Measurements from ENCODE around the gene BHLHE40. TPM values are rescaled to one million over a fixed set of nuclear protein-coding genes. Genes with fewer than 3 reads are reported as not detected.

The BHLHE40 gene
- polyA plus RNA-seq, 6 donors from 2014 or later: 1.8 to 6.4 (median 3.3) TPM

- H3K27ac Mint-ChIP-seq: peak overlapping the region in 1 of 6 donors; percentile 75
- H3K27me3 Mint-ChIP-seq: no peaks in the 10 kb centered on the region
- H3K9me3 Mint-ChIP-seq: no peaks in the 10 kb centered on the region
- peaks cover 16 to 32% (median 22%) of the 10 kb centered on the region in 3 donors for H3K4me1 Mint-ChIP-seq
- no peak for DNase-seq
- no peak overlapping the region for H3K4me3 Mint-ChIP-seq
- ATAC-seq (ENCODE audit: low read depth in 2 of 2): no peak
- no peaks in the 10 kb centered on the region for H3K36me3 Mint-ChIP-seq
Measured at GRCh38 chr3:5002871-5003247, 23.6 kb downstream of the BHLHE40 start.

DNA sequence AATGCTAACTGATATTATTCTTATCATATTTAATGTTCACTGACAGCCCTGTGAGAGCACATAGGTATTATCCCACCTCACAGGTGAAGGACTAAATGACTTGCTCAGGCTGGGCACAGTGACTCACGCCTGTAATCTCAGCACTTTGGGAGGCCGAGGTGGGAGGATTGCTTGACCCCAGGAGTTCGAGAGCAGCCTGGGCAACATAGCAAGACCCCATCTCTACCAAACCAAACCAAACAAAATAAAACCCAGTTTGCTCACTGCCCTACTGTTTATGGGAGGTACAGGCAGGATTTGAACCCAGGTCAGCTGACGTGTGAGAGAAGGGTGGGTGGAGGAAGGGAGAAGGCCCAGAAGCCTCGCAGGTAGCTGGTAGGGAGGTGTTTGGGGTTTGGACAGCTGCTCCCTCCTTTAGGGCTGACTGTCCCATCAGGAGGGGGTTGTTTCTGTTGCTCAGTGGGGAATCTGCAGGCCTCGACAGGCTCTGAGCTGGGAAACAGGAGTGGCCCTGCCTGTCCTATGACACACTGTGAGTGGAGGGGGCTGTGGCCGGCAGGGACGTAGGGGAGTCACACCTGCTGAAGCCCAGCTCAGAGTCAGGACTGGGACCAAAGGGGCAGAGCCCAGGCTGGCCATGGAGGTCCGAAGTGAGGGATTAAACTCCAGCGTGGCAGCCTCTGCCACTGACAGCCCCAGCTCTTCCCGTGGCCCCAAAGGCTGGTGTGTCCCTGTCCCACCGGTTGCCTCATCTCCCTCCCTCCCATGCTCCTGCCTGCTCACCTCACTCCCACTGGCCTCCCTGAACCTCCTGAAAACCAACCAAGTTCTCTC, 25.3 kb downstream of the BHLHE40 start:
- DNase-seq (no peak), ATAC-seq (ENCODE audit: low read depth in 2 of 2) (no peak)
- H3K4me1 Mint-ChIP-seq: peaks cover 25 to 45% (median 33%) of the 10 kb centered on the region in 3 donors
- peak overlapping the region; percentile 92 to 100 (median 96) for H3K27ac Mint-ChIP-seq
- no peaks in the 10 kb centered on the region for H3K9me3 Mint-ChIP-seq
- H3K27me3 Mint-ChIP-seq: no peaks in the 10 kb centered on the region
- peak overlapping the region in 1 of 8 donors; percentile 57 for H3K4me3 Mint-ChIP-seq
- no peaks in the 10 kb centered on the region for H3K36me3 Mint-ChIP-seq

DNA sequence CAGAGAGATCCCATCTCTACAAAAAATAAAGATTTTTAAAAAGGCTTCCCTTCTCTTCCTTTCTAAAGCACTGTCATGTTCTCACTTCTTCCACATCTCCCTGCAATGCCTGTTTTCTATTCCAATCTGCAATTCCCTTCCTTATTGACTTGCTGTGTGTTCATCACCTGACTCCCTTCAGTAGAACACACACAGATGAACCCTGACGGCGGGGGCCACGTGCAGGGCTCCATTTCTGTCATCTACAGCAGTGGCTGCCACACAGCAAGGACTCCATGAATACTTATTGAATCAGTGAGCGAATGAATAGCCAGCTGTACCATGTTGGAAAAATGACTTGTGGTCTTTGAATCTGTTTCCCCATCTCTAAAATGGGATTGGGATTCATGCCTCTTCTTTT, 26.1 kb downstream of the BHLHE40 start:
- Mint-ChIP-seq H3K9me3 (no peaks in the 10 kb centered on the region), H3K36me3 (no peaks in the 10 kb centered on the region), H3K4me3 (no peak overlapping the region), H3K27ac (peak overlapping the region; percentile 92 to 100 (median 96)), H3K27me3 (no peaks in the 10 kb centered on the region), H3K4me1 (peaks cover 25 to 48% (median 33%) of the 10 kb centered on the region in 3 donors)
- DNase-seq (no peak), ATAC-seq (ENCODE audit: low read depth in 2 of 2) (no peak)

DNA sequence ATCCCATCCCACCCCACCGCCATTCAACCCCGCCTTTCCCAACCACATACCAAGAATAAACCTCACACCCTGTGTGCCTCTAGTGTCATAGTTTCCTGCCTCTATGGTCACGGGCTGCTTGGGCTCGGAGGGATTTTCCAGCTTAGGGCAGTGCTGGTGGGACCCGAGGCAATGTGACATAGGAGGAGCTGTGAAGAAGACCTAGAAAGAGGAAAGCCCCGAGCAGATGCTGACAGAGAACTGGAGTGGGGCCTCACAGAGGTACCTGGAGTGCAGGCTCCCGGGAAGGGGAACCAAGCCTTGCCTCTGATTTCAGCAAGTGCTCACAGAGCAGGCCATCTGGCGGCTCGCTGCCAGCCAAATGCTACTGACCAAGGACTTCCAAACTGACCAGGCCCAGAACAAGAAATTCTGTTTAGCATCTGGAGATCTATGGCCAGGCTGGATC, 27.5 kb downstream of the BHLHE40 start:
- Mint-ChIP-seq H3K9me3 (no peaks in the 10 kb centered on the region), H3K4me3 (peak overlapping the region; percentile 5 to 85 (median 58)), H3K27ac (peak overlapping the region; percentile 92 to 100 (median 98)), H3K27me3 (no peaks in the 10 kb centered on the region), H3K4me1 (peaks cover 34 to 61% (median 39%) of the 10 kb centered on the region in 3 donors), H3K36me3 (no peaks in the 10 kb centered on the region)
- peak; percentile 70 to 71 for ATAC-seq (ENCODE audit: low read depth in 2 of 2)
- DNase-seq: peak; percentile 81

GRCh38 chr3:5007873-5008272, 28.6 kb downstream of the BHLHE40 start:
- peak overlapping the region in 6 of 8 donors; percentile 26 to 78 (median 68) for H3K4me3 Mint-ChIP-seq
- H3K4me1 Mint-ChIP-seq: peaks cover 44 to 71% (median 50%) of the 10 kb centered on the region in 3 donors
- peak overlapping the region in 5 of 6 donors; percentile 92 to 100 (median 98) for H3K27ac Mint-ChIP-seq
- ATAC-seq (ENCODE audit: low read depth in 2 of 2): no peak
- no peaks in the 10 kb centered on the region for H3K36me3 Mint-ChIP-seq
- no peaks in the 10 kb centered on the region for H3K9me3 Mint-ChIP-seq
- no peak for DNase-seq
- H3K27me3 Mint-ChIP-seq: no peaks in the 10 kb centered on the region

DNA sequence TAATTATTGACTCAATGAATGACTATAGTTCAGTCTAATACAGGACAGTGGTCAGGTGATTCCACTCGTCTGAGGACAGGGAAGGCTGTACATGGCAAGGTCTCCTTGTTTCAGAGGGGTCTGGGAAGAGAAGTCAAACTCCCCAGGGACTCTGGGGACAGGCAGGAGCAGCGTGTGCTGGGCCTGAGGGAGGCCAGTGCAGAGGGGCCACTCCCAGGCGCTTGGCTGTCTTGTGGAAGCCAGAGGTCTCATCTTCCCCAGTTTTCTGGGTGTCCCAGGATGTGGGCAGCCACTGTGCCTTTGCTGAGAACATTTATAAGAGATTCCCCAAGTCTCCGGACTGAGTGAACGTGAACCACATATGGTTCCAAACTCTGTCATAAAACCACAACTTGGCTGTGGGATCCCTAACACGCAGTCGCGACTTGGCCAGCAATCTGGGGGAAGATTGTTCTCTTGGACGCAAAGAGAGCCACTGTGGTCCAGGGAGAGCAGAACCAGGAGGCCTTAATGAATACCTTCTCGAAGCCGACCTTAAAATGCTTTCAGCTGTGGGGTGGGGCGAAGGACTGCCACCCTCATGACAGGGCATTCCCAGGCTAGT, 30.4 kb downstream of the BHLHE40 start:
- Mint-ChIP-seq H3K4me3 (peak overlapping the region in 1 of 8 donors; percentile 20), H3K27ac (peak overlapping the region in 3 of 6 donors; percentile 37 to 92 (median 78)), H3K4me1 (peaks cover 56 to 87% (median 67%) of the 10 kb centered on the region in 3 donors), H3K9me3 (no peaks in the 10 kb centered on the region), H3K36me3 (no peaks in the 10 kb centered on the region), H3K27me3 (no peaks in the 10 kb centered on the region)
- no peak for ATAC-seq (ENCODE audit: low read depth in 2 of 2)
- no peak for DNase-seq

DNA sequence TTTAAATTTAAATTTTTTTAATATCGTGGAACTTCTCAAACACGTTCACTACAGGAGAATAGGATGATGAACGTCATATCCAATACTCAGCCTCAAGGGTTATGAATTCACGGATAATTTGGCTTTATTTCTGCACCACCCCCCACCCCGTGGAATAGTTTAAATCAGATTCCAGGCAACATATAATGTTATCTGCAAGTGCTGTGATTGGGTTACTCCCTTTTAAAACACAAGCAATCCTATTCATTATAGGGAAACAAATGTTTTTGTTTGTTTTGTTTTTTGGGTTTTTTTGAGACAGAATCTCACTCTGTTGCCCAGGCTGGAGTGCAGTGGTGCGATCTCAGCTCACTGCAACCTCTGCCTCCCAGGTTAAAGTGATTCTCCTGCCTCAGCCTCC, 30.9 kb downstream of the BHLHE40 start:
- Mint-ChIP-seq H3K9me3 (no peaks in the 10 kb centered on the region), H3K36me3 (no peaks in the 10 kb centered on the region), H3K4me3 (peak overlapping the region in 2 of 8 donors; percentile 80 to 81), H3K27ac (peak overlapping the region in 5 of 6 donors; percentile 92 to 100 (median 99)), H3K27me3 (no peaks in the 10 kb centered on the region), H3K4me1 (peaks cover 60 to 87% (median 70%) of the 10 kb centered on the region in 3 donors)
- ATAC-seq (ENCODE audit: low read depth in 2 of 2): no peak
- no peak for DNase-seq

DNA sequence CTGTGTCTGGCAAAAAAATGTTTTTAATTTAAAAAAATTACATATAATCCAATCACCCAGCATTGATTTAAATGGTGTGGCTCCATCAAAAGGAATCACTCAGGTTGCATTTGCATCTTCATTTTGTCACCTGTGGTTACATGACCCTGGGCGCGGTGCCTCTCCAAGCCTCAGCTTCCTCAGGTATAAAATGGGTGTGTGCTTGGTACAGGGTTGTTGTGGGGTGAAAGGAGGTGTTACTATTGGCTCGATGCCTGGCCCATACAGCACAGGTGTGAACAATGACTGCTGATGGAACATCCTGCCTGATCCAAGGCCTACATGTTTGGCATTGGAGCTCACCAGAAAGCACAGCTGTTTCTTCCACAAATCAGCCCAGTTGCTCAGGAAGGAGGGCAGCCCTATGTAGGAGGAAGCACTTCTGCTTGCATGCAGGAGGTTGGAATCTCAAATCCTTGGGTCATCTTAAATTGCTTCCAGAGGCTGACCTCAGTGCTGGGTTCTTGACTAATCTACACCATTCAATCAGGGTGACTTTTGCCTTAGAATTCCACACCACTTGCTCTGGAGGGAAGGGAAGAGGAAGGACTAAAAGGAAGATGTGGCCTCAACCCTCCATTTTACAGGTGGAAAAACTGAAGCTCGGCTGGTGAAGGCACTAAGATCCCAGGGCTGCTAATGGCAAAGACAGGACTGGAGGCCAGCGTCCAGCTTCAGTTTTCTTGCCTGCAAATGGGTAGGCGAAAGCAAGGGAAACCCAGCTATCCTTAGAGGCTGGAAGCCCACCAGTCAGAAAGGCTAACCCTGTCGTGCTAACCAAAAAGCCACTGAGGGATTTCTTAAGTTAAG, 31.7 kb downstream of the BHLHE40 start:
- Mint-ChIP-seq H3K27me3 (no peaks in the 10 kb centered on the region), H3K36me3 (no peaks in the 10 kb centered on the region), H3K27ac (peak overlapping the region; percentile 91 to 100 (median 99)), H3K4me1 (peaks cover 58 to 89% (median 70%) of the 10 kb centered on the region in 3 donors), H3K4me3 (peak overlapping the region; percentile 48 to 89 (median 76)), H3K9me3 (no peaks in the 10 kb centered on the region)
- DNase-seq (no peak), ATAC-seq (ENCODE audit: low read depth in 2 of 2) (no peak)

GRCh38 chr3:5011555-5012256, 32.5 kb downstream of the BHLHE40 start:
- DNase-seq (peak; percentile 96), ATAC-seq (ENCODE audit: low read depth in 2 of 2) (peak; percentile 70 to 72)
- Mint-ChIP-seq H3K36me3 (no peaks in the 10 kb centered on the region), H3K27me3 (no peaks in the 10 kb centered on the region), H3K4me3 (peak overlapping the region; percentile 48 to 89 (median 76)), H3K4me1 (peaks cover 60 to 90% (median 75%) of the 10 kb centered on the region in 3 donors), H3K27ac (peak overlapping the region; percentile 91 to 100 (median 99)), H3K9me3 (no peaks in the 10 kb centered on the region)

DNA sequence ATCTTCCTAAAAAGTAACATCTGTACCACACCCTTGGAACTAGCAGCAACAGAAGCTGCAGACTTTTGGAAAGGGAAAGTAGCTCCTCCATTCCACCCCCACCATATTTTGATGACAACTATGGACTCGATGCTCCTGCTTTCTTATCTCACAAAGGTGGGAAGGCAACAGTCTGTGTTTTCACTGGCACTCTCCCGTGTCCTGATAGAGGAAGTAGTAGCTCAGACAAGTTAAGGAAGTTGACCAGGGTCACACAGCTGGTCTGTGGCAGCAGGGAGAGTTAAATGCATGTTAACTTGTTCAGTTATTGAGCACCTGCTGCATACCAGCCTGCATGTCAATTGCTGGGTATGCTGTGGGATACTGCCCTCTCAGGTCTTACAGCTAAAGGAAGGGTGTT, 33.1 kb downstream of the BHLHE40 start:
- H3K36me3 Mint-ChIP-seq: no peaks in the 10 kb centered on the region
- ATAC-seq (ENCODE audit: low read depth in 2 of 2): no peak
- peaks cover 58 to 90% (median 74%) of the 10 kb centered on the region in 3 donors for H3K4me1 Mint-ChIP-seq
- H3K9me3 Mint-ChIP-seq: no peaks in the 10 kb centered on the region
- H3K27ac Mint-ChIP-seq: peak overlapping the region; percentile 91 to 100 (median 99)
- DNase-seq: peak; percentile 46
- H3K27me3 Mint-ChIP-seq: no peaks in the 10 kb centered on the region
- H3K4me3 Mint-ChIP-seq: peak overlapping the region; percentile 48 to 89 (median 76)

DNA sequence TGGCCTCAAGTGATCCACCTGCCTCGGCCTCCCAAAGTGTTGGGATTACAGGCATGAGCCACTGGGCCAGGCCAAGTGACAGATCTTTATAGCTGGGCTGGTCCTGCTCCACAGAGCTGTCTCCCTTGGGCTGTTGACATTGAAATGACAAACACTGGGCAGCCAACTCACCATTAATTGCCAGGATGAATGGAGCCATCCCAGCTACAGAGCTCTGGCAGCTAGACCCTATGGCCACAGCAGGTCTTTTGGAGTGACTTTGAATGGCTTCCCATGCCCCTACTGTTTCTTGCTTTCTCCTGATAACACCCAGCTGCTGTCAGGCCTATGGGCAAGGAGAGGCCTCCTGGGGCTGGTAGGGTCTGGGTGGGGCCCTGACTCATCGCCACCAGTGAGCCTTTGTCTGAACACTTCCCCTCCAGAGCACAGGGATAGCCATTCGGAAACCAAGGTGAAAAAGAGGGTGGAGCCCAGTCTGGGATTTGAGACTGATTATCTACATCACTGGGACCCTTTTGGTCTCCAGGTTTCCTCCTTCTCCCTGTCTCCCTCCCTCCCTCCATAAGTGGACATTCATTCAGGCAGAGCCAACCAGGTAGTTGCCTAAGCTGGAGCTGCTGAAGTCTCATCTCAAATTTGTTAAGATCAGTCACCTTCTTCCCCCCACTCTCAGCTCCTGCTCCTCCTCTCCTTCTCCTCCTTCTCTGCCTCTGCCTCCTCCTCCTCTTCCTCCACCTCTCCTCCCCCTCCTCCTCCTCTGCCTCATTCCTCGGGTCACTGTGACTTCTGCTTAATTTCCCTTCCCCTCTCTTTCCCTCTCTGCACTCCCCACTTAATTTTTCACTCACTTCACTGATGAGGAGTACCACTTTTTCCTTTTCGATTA, 34.0 kb downstream of the BHLHE40 start:
- ATAC-seq (ENCODE audit: low read depth in 2 of 2) (no peak), DNase-seq (peak; percentile 37)
- peak overlapping the region in 7 of 8 donors; percentile 42 to 89 (median 80) for H3K4me3 Mint-ChIP-seq

DNA sequence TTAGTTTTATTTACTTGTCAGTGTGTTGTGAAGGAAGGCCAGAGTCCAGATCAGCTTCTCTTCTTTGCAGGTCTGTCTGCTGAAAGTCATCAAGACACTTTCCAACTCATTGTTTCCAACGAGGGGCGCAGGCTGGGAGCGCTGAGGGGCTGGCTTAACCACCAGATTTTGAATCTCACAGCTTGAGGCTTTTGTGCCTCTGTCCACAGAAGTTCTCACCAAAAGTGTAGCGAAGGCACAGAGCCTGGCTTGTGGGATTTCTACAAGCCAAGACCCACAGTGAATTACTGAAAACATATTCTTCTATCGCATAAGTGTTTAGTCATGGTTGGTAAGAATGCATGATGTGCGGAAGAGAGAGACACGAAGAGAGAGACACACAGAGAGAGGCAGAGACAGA, 35.2 kb downstream of the BHLHE40 start:
- peak overlapping the region; percentile 91 to 100 (median 99) for H3K27ac Mint-ChIP-seq
- DNase-seq (no peak), ATAC-seq (ENCODE audit: low read depth in 2 of 2) (no peak)
- peak overlapping the region in 5 of 8 donors; percentile 33 to 85 (median 45) for H3K4me3 Mint-ChIP-seq
- H3K36me3 Mint-ChIP-seq: no peaks in the 10 kb centered on the region
- peaks cover 46 to 90% (median 73%) of the 10 kb centered on the region in 3 donors for H3K4me1 Mint-ChIP-seq
- no peaks in the 10 kb centered on the region for H3K27me3 Mint-ChIP-seq
- H3K9me3 Mint-ChIP-seq: no peaks in the 10 kb centered on the region

More for the DNA sequence above, 34.0 kb downstream of the BHLHE40 start:
- H3K27me3 Mint-ChIP-seq: no peaks in the 10 kb centered on the region
- H3K36me3 Mint-ChIP-seq: no peaks in the 10 kb centered on the region
- H3K27ac Mint-ChIP-seq: peak overlapping the region; percentile 91 to 100 (median 99)
- H3K9me3 Mint-ChIP-seq: no peaks in the 10 kb centered on the region
- peaks cover 52 to 89% (median 71%) of the 10 kb centered on the region in 3 donors for H3K4me1 Mint-ChIP-seq

All from naive B cell (primary cell).